Measurements from ENCODE around the gene IFNLR1. TPM values are rescaled to one million over a fixed set of nuclear protein-coding genes. Genes with fewer than 3 reads are reported as not detected.
A peak's percentile ranks its signal among the peaks of the same experiment; 100 is the strongest.

IFNLR1 gene
- total RNA-seq, 2 experiments from 2014 or later: 6.2 to 7.9 TPM

DNA sequence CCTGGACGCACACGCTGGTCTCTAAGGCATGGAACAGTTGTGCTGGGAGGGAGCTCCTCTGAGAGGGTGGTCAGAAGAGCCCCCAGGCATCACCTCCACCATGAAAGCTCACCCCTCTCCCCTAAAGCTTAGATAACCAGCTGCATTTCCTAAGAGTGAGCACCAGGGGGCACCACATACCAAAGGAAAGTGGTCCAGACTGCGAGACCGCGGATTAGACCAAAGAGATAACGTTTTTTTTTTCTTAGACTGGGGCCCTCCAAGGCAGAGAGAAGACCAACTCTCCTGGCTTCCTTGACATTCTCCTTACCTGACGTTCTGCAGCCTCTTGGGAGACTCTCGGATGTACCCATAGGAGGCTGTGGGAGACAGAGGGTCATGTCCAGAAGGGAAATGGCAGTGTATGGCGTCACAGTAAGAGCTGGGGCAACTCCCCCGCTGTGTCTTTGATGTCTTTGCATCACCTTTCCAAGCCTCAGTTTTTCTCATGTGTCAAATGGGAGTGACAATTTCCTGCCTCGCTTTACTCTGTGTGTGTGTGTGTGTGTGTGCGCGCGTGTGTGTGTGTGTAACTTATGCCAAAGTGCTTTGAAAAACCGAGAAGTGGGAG lies 12.3 kb upstream of the IFNLR1 start:
- H3K36me3 Mint-ChIP-seq: no peaks in the 10 kb centered on the region
- H3K4me3 Mint-ChIP-seq: peak overlapping the region; percentile 48
- H3K27me3 Mint-ChIP-seq: peaks cover 6% of the 10 kb centered on the region
- H3K4me1 Mint-ChIP-seq: peaks cover 13% of the 10 kb centered on the region
- peak; percentile 66 for ATAC-seq (ENCODE audit: low read depth)
- no peak overlapping the region for H3K27ac Mint-ChIP-seq
- DNase-seq: peak; percentile 70
- no peaks in the 10 kb centered on the region for H3K9me3 Mint-ChIP-seq
- POLR2A ChIA-PET: interaction anchor here (0.6 to 1.6 kb wide), 2 partner anchors 20 to 192 kb away, joined by 3 to 6 read pairs; no protein-coding TSS in a partner anchor

DNA sequence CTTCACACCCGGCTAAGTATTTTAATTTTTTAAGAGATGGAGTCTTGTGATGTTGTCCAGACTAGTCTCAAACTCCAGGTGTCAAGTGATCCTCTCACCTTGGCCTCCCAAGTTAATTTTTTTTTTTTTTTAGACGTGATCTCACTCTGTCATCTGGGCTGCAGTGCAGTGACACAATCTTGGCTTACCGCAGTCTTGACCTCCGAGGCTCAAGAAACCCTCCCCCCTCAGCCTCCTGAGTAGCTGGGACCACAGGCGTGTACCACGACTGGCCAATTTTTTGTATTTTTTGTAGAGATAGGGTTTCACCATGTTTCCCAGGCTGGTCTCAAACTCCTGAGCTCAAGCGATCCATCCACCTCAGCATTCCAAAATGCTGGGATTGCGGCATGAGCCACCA lies 11.7 kb upstream of the IFNLR1 start:
- H3K27ac Mint-ChIP-seq: no peak overlapping the region
- no peaks in the 10 kb centered on the region for H3K9me3 Mint-ChIP-seq
- peaks cover 4% of the 10 kb centered on the region for H3K27me3 Mint-ChIP-seq
- ATAC-seq (ENCODE audit: low read depth) (no peak), DNase-seq (no peak)
- no peaks in the 10 kb centered on the region for H3K36me3 Mint-ChIP-seq
- peaks cover 13% of the 10 kb centered on the region for H3K4me1 Mint-ChIP-seq
- POLR2A ChIA-PET: interaction anchor here (0.6 to 1.6 kb wide), 2 partner anchors 19 to 192 kb away, joined by 3 to 6 read pairs; no protein-coding TSS in a partner anchor
- H3K4me3 Mint-ChIP-seq: no peak overlapping the region

DNA sequence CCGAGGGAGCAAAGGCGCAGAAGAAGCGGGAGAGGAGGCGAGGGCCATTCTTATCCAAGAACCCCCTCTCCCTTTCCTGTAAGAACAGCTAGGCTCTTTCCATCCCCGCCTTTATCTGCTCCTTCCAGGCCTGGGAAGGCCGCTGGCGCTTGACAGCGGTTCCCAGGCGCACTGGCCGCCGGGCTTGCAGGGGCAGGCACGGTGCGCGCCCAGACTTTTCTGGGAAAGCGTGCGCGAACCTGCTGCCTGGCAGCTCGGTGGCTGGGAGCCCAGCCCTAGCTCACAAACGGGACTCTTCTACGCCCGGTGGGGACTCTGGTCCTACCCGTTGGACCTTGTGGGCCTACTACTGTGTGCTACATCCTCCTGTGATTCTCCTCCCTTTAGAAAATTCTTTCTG lies 8.8 kb upstream of the IFNLR1 start:
- DNase-seq (no peak), ATAC-seq (ENCODE audit: low read depth) (no peak)
- Mint-ChIP-seq H3K9me3 (peaks cover 3% of the 10 kb centered on the region), H3K4me3 (no peak overlapping the region), H3K36me3 (no peaks in the 10 kb centered on the region), H3K27me3 (peaks cover 1% of the 10 kb centered on the region), H3K4me1 (peaks cover 26% of the 10 kb centered on the region), H3K27ac (no peak overlapping the region)
- POLR2A ChIA-PET: no interaction called here

DNA sequence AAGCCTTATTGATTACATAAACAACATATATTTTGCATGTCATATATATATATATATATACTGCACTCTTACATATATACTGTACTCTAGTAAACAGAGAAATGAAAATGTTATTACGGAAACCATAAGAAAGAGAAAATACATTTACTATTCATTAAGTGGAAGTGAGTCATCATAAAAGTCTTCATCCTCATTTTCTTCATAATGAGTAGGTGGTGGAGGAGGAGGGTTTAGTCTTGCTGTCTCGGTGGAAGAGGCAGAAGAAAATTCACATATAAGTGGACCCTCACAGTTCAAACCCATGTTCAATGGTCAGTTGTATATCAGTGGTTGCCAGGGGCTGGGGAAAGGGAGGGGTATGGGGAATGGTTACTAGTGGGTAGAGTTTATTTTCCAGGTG lies 8.0 kb upstream of the IFNLR1 start:
- Mint-ChIP-seq H3K27ac (no peak overlapping the region), H3K4me1 (peaks cover 30% of the 10 kb centered on the region), H3K9me3 (peaks cover 3% of the 10 kb centered on the region), H3K27me3 (peaks cover 1% of the 10 kb centered on the region), H3K4me3 (no peak overlapping the region), H3K36me3 (no peaks in the 10 kb centered on the region)
- no peak for ATAC-seq (ENCODE audit: low read depth)
- DNase-seq: no peak
- POLR2A ChIA-PET: no interaction called here

DNA sequence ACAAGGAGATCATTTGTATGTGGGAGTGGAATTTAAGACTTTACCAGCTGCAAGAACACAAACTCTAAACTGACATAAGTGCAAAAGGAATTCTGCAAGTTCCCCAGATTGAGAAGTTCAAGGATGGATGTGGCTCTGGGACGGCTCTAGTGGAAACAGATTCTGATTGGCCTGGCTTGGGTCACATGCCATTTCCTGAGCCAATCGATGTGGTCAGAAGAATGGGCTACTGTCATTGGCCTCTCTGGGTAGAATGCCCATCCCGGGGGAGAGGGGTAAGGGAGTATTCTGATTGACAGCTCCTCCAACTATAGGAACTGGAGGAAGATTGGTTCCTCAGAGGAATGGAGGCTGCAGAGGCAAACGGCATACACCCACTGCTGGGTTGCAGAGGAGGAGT lies 6.0 kb upstream of the IFNLR1 start:
- Mint-ChIP-seq H3K4me1 (peaks cover 36% of the 10 kb centered on the region), H3K27ac (no peak overlapping the region), H3K27me3 (peaks cover 1% of the 10 kb centered on the region), H3K36me3 (no peaks in the 10 kb centered on the region), H3K4me3 (no peak overlapping the region), H3K9me3 (peaks cover 3% of the 10 kb centered on the region)
- POLR2A ChIA-PET: no interaction called here
- no peak for DNase-seq
- ATAC-seq (ENCODE audit: low read depth): no peak

DNA sequence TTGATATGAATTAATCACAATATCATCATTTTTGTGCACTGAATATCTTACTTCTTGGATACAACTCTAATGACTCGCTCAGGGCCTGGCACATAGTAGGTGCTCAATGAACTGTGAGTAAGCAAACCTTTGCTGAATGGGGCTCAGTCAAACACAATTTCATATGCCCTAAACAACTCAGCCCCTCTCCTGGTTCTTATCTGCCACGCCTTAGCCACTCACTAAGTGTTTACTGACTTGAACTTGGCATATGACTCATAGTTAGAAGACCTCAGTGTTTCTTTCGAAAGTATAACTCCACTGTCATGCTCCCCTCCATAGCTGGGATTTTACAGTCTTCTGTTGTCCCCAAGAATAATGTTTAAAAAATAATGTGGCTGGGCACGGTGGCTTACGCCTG lies 4.8 kb upstream of the IFNLR1 start:
- Mint-ChIP-seq H3K36me3 (no peaks in the 10 kb centered on the region), H3K27ac (peak overlapping the region; percentile 46), H3K27me3 (peaks cover 1% of the 10 kb centered on the region), H3K4me1 (peaks cover 42% of the 10 kb centered on the region), H3K9me3 (peaks cover 3% of the 10 kb centered on the region), H3K4me3 (peak overlapping the region; percentile 15)
- ATAC-seq (ENCODE audit: low read depth) (peak; percentile 49), DNase-seq (no peak)
- POLR2A ChIA-PET: interaction anchor here (0.6 kb wide), 1 partner anchor 448 kb away, joined by 3 read pairs; no protein-coding TSS in a partner anchor

DNA sequence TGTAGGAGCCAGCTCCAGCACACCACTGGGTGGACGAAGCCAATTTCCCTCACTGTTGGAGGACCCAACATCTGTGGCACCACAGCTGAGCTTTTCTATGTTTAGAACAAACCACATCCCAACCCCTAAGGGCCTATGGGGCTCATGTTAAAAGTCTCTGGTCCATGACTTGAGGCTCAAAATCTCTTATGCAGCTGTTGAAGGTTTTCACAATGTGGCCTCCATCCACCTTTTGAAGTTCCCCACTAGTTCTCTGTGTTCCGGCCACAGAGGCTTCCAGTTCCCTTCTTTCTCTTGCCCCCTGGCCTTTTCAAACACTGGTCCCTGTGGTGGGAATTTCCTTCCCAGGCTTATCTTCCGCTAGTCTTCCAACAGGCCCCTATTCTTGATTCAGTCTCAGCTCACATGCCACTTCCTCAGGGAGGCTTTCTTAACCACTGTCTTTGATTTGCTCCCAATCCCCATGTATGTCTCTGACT lies 3.9 kb upstream of the IFNLR1 start:
- POLR2A ChIA-PET: interaction anchor here (0.6 to 1.4 kb wide), 2 partner anchors 449 to 451 kb away, joined by 3 to 5 read pairs; no protein-coding TSS in a partner anchor
- DNase-seq: no peak
- peaks cover 1% of the 10 kb centered on the region for H3K27me3 Mint-ChIP-seq
- H3K27ac Mint-ChIP-seq: peak overlapping the region; percentile 46
- no peak for ATAC-seq (ENCODE audit: low read depth)
- peak overlapping the region; percentile 20 for H3K4me3 Mint-ChIP-seq
- H3K4me1 Mint-ChIP-seq: peaks cover 46% of the 10 kb centered on the region
- peaks cover 3% of the 10 kb centered on the region for H3K9me3 Mint-ChIP-seq
- H3K36me3 Mint-ChIP-seq: peaks cover 2% of the 10 kb centered on the region

DNA sequence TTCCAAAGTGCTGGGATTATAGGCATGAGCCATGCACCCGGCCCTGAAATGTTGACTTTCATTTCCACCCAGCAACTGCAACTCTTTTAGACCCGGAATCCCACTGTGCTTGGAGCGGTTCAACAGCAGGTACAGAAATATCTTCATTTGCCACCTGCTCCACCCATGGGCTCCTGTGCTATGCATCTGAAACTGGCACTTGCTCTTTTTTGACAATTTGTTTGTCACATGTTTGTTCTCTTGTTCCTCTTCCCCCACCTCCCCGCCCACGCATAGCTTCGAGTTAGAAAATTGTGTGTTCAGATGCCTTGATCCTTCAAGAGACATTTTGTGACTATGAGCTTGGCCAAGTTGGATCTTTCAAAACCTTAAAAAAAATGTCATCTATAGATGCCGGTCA lies 2.4 kb upstream of the IFNLR1 start:
- peaks cover 3% of the 10 kb centered on the region for H3K9me3 Mint-ChIP-seq
- H3K27ac Mint-ChIP-seq: no peak overlapping the region
- no peak overlapping the region for H3K4me3 Mint-ChIP-seq

DNA sequence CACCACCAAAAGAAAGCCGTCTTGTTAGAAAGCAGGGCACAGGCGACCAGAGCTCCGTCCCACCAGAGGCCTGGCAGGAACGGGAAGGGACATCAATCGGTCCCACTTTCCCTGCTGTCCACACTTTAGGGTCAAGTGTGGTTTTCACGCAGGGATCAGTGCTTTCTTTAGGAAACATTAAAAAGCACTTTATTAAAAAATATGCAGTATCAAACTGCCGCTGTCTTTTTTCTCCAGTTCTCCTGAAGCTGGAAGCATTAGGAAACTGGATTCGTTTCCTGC lies 437 bp downstream of the IFNLR1 start:
- Mint-ChIP-seq H3K27me3 (peaks cover 3% of the 10 kb centered on the region), H3K27ac (peak overlapping the region; percentile 73), H3K4me1 (peaks cover 31% of the 10 kb centered on the region), H3K4me3 (peak overlapping the region; percentile 86), H3K36me3 (peaks cover 2% of the 10 kb centered on the region), H3K9me3 (peaks cover 3% of the 10 kb centered on the region)
- DNase-seq (no peak), ATAC-seq (ENCODE audit: low read depth) (no peak)
- POLR2A ChIA-PET: no interaction called here

More for the DNA sequence above, 2.4 kb upstream of the IFNLR1 start:
- DNase-seq (no peak), ATAC-seq (ENCODE audit: low read depth) (no peak)
- peaks cover 2% of the 10 kb centered on the region for H3K36me3 Mint-ChIP-seq
- H3K4me1 Mint-ChIP-seq: peaks cover 42% of the 10 kb centered on the region
- POLR2A ChIA-PET: interaction anchor here (1.1 kb wide), 1 partner anchor 40 kb away, joined by 6 read pairs; no protein-coding TSS in a partner anchor
- H3K27me3 Mint-ChIP-seq: peaks cover 4% of the 10 kb centered on the region

DNA sequence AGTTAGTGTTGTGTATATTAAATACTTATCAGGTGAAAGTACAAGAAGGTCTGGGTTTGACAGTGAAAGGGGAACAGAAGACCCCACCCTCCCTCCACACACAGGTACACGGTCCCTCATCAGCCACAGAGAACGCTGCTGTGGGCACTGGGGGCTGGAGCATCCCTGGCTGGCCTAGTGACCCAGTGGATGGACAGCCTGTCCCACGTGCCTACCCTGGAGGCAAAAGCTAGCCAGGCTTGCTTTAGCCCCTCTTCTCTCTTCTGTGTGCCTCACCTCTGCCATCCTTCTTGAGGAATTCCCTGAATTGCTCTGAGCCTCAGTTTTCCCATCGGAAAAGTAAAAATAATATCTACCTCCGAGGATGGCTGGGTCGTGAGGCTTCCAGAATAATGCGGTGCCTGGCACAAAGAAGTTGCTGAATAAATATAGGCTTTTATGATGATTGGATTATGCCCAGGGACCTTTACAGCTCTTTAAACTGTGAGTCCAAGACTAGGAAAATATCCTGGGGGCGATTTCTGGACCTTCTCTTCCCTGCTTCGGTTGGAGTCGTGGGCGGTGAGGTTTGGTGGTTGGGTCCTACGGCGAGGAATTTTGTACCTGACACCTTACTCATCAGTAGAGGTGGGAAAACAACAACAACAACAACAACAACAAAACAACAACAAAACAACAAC lies 918 bp downstream of the IFNLR1 start:
- Mint-ChIP-seq H3K9me3 (no peaks in the 10 kb centered on the region), H3K4me3 (peak overlapping the region; percentile 86)

DNA sequence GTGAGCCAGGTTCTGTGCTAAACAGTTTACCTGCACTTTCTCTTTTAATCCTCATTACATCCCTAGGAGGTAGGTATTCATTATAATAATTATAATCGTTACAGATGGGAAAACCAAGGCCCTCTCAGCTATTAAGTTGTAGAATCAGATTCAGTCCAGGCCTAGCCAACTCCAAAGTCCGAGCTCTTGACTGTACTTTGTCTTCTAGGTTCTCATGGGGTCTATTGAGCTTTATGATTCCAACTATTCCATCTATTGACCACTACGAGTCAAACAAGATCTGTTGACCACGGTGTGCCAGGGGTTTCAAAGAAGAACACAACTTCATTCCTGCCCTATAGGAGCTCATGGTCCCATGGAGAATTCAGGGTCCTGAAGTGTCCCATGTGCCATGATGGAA lies 2.0 kb downstream of the IFNLR1 start:
- POLR2A ChIA-PET: interaction anchor here (0.8 kb wide), 1 partner anchor 35 kb away, joined by 3 read pairs; no protein-coding TSS in a partner anchor
- no peak overlapping the region for H3K27ac Mint-ChIP-seq
- peaks cover 22% of the 10 kb centered on the region for H3K4me1 Mint-ChIP-seq
- peaks cover 2% of the 10 kb centered on the region for H3K36me3 Mint-ChIP-seq
- DNase-seq (no peak), ATAC-seq (ENCODE audit: low read depth) (no peak)
- no peaks in the 10 kb centered on the region for H3K9me3 Mint-ChIP-seq
- H3K27me3 Mint-ChIP-seq: peaks cover 3% of the 10 kb centered on the region
- no peak overlapping the region for H3K4me3 Mint-ChIP-seq

More for the DNA sequence above, 918 bp downstream of the IFNLR1 start:
- H3K4me1 Mint-ChIP-seq: peaks cover 29% of the 10 kb centered on the region
- H3K27me3 Mint-ChIP-seq: peaks cover 3% of the 10 kb centered on the region
- no peak for DNase-seq
- peak overlapping the region; percentile 73 for H3K27ac Mint-ChIP-seq
- H3K36me3 Mint-ChIP-seq: peaks cover 2% of the 10 kb centered on the region
- POLR2A ChIA-PET: no interaction called here
- no peak for ATAC-seq (ENCODE audit: low read depth)

DNA sequence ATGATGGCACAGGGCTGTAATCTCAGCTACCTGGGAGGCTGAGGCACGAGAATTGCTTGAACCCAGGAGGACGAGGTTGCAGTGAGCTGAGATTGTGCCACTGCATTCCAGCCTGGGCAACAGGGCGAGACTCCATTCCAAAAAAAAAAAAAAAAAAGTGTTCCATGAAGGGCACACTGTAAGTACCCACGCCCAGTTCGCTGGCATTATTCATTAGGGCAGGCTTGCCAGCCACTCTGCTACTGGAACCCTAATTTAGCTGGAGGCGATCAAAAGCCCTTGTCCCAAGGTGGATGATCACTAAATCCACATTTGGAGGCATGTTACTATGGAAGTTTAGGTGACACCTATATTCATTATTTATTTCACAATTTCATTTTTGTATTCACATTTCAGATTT lies 5.0 kb downstream of the IFNLR1 start:
- Mint-ChIP-seq H3K4me1 (peaks cover 6% of the 10 kb centered on the region), H3K9me3 (no peaks in the 10 kb centered on the region), H3K27ac (no peak overlapping the region), H3K27me3 (peaks cover 3% of the 10 kb centered on the region), H3K4me3 (no peak overlapping the region), H3K36me3 (peaks cover 4% of the 10 kb centered on the region)
- DNase-seq: no peak
- POLR2A ChIA-PET: no interaction called here
- no peak for ATAC-seq (ENCODE audit: low read depth)

DNA sequence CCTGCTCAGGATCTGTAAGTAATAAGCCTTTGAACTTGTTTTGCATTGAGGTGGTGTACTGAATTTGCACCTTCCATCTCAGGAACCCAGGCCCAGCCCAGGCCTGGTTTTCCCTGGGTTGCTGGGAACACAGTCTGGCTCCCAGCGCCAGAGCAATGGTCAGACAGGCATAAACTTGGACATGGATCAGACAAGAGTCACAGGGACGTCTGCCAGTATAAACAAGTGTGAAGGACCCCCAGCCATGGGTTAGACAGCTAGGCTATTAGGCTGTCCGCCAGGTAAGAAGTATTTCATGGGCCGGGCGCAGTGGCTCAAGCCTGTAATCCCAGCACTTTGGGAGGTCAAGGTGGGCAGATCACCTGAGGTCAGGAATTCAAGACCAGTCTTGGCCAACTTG lies 5.5 kb downstream of the IFNLR1 start:
- Mint-ChIP-seq H3K27me3 (peaks cover 3% of the 10 kb centered on the region), H3K27ac (no peak overlapping the region), H3K9me3 (no peaks in the 10 kb centered on the region), H3K4me3 (no peak overlapping the region), H3K36me3 (peaks cover 4% of the 10 kb centered on the region), H3K4me1 (peaks cover 6% of the 10 kb centered on the region)
- POLR2A ChIA-PET: interaction anchor here (0.6 kb wide), 1 partner anchor 46 kb away, joined by 3 read pairs; no protein-coding TSS in a partner anchor
- DNase-seq (no peak), ATAC-seq (ENCODE audit: low read depth) (no peak)

DNA sequence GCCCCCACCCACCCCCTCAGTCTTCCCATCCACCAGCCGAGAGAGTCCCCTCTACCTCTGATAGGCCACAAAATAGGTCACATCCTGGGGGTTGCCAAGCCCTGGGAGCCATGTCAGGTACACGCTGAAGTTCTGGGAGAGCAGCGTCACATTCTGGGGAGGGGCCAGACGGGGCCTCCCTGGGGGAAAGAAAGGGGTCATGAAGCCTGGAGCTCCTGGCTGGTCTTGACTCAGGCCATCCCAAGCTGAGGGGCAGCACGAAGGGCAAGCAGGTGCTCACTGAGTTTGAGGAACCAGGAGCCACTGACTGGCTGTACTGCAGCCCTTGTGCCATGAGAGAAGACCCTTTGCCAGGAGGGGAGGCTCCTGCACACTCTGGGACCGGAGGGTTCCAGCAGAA lies 6.4 kb downstream of the IFNLR1 start:
- Mint-ChIP-seq H3K9me3 (no peaks in the 10 kb centered on the region), H3K4me3 (no peak overlapping the region), H3K27ac (no peak overlapping the region), H3K4me1 (peaks cover 2% of the 10 kb centered on the region), H3K36me3 (peaks cover 2% of the 10 kb centered on the region), H3K27me3 (peaks cover 3% of the 10 kb centered on the region)
- DNase-seq: no peak
- POLR2A ChIA-PET: no interaction called here
- no peak for ATAC-seq (ENCODE audit: low read depth)

Measured in activated naive CD8-positive, alpha-beta T cell treated with anti-CD3 and anti-CD28 coated beads, Interleukin-2, amount 10 ng/mL, durations not matched to agents 7 days and 5 days (primary cell).